Ureter (tissue), 1 donor: Measurements from ENCODE around the gene TRIM32. TPM values are rescaled to one million over a fixed set of nuclear protein-coding genes. Genes with fewer than 3 reads are reported as not detected.

Experiments used
- DNase-seq: peaks from one replicate; pipeline ENCODE4 v3.0.0-alpha.2; 2020; ENCODE audit warnings: low spot score
- total RNA-seq: library from RNA; stranded (reverse); gene quantifications from one replicate; pipeline ENCODE4 v1.2.4, GENCODE V29; 2023
- donor health status: DM: yes; HTN: yes; CAD: no.

Gene TRIM32
- total RNA-seq: 30.6 TPM

- DNase-seq: peak; percentile 94
Observed at GRCh38 chr9:116687074-116687753, at the start of gene TRIM32. TSS of gene TRIM32 (plus strand) at chr9:116687305. CDS start at chr9:116697743, 10,438 bp downstream.

- DNase-seq: no peak
Observed at GRCh38 chr9:116639251-116639741, 47.8 kb upstream of the TRIM32 start.

- DNase-seq: no peak
Observed at GRCh38 chr9:116641292-116642059, 45.6 kb upstream of the TRIM32 start.

GRCh38 chr9:116643691-116644090 is 43.4 kb upstream of the TRIM32 start:
- DNase-seq: no peak

GRCh38 chr9:116644091-116644688 is 42.9 kb upstream of the TRIM32 start:
- no peak for DNase-seq

GRCh38 chr9:116646661-116647514 is 40.2 kb upstream of the TRIM32 start:
- DNase-seq: no peak

GRCh38 chr9:116647515-116647809 is 39.6 kb upstream of the TRIM32 start:
- no peak for DNase-seq

- DNase-seq: no peak
Observed at GRCh38 chr9:116653348-116654058, 33.6 kb upstream of the TRIM32 start.

GRCh38 chr9:116654059-116654355 is 33.1 kb upstream of the TRIM32 start:
- no peak for DNase-seq

GRCh38 chr9:116656501-116656971 is 30.6 kb upstream of the TRIM32 start:
- DNase-seq: no peak

GRCh38 chr9:116656977-116657376 is 30.1 kb upstream of the TRIM32 start:
- no peak for DNase-seq

GRCh38 chr9:116658265-116658664 is 28.8 kb upstream of the TRIM32 start:
- no peak for DNase-seq

GRCh38 chr9:116661037-116661954 is 25.8 kb upstream of the TRIM32 start:
- no peak for DNase-seq

GRCh38 chr9:116662646-116663310 is 24.3 kb upstream of the TRIM32 start:
- DNase-seq: no peak

- DNase-seq: no peak
Observed at GRCh38 chr9:116663581-116663980, 23.5 kb upstream of the TRIM32 start.

GRCh38 chr9:116668970-116669695 is 18.0 kb upstream of the TRIM32 start:
- no peak for DNase-seq

GRCh38 chr9:116671605-116672004 is 15.5 kb upstream of the TRIM32 start:
- no peak for DNase-seq

GRCh38 chr9:116673375-116673774 is 13.7 kb upstream of the TRIM32 start:
- DNase-seq: no peak
